ENCODE data around the gene ZSCAN22. TPM values are rescaled to one million over a fixed set of nuclear protein-coding genes. Genes with fewer than 3 reads are reported as not detected.
A peak's percentile ranks its signal among the peaks of the same experiment; 100 is the strongest.
"Not testable (repeated sequence)": the region's sequence is repeated elsewhere in the genome, so short reads cannot be mapped to it uniquely, and the experiment has no call there.

ZSCAN22 gene
- polyA plus RNA-seq, 1 donor: 3.2 TPM

- DNase-seq: no peak
Observed at GRCh38 chr19:58318297-58318696, 8.5 kb upstream of the ZSCAN22 start.

DNA sequence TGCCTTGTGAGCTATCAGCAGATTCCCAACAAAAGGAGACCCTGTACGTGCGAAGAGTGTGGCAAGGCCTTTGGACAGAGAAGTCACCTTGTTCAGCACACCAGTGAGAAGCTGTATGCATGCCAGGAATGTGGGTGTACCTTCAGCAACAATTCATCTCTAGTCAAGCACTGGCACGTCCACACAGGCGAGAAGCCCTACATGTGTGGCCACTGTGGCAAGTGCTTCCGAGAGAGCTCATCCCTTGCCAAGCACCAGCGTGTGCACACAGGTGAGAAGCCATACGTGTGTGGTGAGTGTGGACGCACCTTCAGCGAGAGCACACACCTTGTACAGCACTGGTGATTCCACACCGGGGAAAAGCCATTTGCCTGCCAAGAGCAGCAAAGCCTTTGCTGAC, 7.6 kb upstream of the ZSCAN22 start:
- DNase-seq: no peak

DNA sequence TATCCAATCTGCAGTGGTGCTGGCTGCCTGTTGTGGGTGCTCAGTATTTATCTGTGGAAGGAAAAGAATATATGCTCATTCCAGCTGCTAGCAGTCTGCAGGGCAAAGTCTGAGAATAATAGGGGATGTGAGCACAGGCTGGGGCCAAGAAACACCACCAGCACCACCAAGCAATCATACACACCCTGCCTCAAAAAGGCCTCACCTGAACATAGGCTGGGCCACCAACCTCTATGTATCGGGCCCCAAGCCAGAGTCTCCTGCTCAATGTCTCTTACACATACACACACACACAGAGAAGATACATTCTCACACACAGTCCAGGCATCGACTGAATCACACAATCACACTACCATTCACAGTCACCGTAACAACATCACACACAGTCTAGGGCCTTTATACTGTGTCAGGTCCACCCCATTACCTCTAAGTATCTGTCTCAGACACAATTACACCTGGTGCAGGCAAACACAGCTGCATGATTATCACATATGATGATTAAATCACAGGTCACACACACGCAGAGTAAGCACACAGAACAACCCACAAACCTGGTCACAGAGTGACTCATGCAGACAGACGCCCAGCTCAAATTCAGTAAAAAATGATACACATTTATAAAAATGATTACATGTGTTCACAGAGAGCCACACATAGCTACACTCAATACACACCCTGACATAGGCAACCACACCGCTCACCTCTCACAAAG, 1.3 kb upstream of the ZSCAN22 start:
- DNase-seq: no peak

GRCh38 chr19:58326501-58326913, 287 bp upstream of the ZSCAN22 start:
- DNase-seq: no peak

- no peak for DNase-seq
Observed at GRCh38 chr19:58328999-58329398, 2.2 kb downstream of the ZSCAN22 start.

- DNase-seq: no peak
Observed at GRCh38 chr19:58330458-58330857, 3.7 kb downstream of the ZSCAN22 start.

DNA sequence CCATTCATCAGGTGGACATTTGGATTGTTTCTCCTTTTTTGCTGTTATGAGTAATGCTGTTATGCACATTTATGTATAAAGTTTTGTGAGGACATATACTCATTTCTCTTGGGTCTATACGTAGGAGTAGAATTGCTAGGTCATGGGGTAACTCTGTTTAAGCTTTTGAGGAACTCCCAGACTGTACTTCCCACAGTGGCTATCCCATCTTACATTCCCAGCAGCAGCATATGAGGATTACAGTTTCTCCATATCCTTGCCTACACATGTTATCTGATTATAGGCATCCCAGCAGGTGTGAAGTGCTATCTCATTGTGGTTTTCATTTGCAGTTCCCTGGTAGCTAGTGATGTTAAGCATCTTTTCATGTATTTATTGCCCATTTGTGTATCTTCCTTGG, 5.9 kb downstream of the ZSCAN22 start:
- DNase-seq: no peak

GRCh38 chr19:58334691-58335249, 8.0 kb downstream of the ZSCAN22 start:
- no peak for DNase-seq

DNA sequence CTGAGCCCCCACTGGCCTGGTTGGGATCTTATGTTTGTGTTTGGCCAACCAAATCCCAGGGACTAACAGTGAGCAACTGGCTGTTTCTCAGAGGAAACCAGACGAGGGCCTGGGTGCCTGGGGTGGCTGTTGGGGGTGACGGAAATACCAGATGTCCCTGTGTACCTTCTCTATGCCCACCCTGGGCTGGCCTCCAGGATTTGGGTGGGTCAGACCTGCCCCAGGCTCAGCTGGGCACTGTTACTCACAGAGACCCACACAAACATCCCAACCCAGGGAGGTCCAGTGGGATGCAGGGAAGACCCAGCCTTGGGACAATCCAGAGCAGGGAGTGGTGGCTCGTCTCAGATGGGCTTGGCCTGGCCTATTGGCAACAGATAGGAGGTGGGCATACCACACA, 8.8 kb downstream of the ZSCAN22 start:
- DNase-seq: no peak

GRCh38 chr19:58336216-58336615, 9.4 kb downstream of the ZSCAN22 start:
- DNase-seq: no peak

DNA sequence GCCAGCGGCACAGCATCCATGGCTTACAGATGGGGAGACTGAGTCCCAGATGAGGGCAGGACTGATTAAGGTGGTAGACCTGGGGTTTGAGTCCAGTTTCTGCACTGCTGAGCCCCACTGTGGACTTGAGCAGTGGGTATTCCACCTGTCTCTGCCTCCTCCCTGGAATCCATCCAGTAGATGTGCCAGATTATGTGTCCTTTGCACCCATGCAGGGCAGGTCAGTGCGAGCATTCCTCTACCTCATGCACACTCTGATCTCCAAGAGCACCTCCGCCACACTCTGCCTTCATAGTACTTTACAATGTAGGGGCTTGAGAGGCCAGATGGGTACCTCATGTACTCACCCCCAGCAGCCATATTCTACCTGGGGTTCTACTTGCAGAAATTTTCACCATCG, 10.0 kb downstream of the ZSCAN22 start:
- DNase-seq: no peak

DNA sequence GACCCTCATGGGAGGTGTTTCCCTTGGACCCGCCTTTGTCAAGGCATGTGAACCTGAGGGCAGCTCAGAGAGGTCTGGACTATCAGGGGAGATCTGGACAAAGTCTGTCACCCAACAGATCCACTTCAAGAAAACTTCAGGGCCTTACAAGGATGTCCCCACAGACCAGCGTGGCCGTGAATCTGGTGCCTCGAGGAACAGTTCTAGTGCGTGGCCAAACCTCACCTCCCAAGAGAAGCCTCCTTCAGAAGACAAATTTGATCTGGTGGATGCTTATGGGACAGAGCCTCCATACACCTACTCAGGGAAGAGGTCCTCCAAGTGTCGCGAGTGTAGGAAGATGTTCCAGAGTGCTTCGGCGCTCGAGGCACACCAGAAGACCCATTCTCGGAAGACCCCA, 11.5 kb downstream of the ZSCAN22 start:
- no peak for DNase-seq

DNA sequence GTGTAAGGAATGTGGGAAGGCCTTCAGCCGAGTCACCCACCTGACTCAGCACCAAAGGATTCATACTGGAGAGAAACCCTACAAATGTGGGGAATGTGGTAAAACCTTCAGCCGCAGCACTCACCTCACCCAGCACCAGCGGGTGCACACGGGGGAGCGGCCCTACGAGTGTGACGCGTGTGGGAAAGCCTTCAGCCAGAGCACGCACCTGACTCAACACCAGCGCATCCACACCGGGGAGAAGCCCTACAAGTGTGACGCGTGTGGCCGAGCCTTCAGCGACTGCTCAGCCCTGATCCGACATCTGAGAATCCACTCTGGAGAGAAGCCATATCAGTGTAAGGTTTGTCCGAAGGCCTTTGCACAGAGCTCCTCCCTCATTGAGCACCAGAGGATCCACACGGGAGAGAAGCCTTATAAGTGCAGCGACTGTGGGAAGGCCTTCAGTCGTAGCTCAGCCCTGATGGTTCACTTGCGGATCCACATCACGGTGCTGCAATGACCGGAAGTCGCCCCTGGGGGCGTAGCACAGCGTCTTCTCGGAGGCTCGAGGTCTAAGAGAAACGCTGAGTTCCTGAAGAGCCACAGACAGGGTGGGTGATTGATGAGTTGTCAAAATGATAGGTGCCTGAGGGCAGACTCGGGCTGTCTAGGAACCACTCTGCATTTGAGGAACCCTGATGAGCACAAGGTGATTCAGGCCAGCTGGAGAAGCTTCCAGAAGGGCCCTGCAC, 12.2 kb downstream of the ZSCAN22 start:
- no peak for DNase-seq

GRCh38 chr19:58345558-58345957, 18.8 kb downstream of the ZSCAN22 start:
- no peak for DNase-seq

GRCh38 chr19:58346961-58347929, 20.5 kb downstream of the ZSCAN22 start:
- peak; percentile 18 for DNase-seq

DNA sequence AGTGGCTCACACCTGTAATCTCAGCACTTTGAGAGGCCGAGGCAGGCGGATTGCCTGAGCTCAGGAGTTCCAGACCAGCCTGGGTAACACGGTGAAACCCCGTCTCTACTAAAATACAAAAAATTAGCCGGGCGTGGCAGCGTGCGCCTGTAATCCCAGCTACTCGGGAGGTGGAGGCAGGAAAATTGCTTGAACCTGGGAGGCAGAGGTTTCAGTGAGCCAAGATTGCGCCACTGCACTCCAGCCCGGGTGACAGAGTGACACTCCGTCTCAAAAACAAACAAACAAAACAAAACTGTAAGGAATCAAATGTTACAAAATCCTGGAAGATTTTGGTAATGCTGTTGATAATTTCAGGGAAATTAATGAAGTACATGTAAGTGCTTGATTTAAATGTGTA, 21.3 kb downstream of the ZSCAN22 start:
- not testable (repeated sequence) for DNase-seq

GRCh38 chr19:58349590-58349989, 22.8 kb downstream of the ZSCAN22 start:
- no peak for DNase-seq

DNA sequence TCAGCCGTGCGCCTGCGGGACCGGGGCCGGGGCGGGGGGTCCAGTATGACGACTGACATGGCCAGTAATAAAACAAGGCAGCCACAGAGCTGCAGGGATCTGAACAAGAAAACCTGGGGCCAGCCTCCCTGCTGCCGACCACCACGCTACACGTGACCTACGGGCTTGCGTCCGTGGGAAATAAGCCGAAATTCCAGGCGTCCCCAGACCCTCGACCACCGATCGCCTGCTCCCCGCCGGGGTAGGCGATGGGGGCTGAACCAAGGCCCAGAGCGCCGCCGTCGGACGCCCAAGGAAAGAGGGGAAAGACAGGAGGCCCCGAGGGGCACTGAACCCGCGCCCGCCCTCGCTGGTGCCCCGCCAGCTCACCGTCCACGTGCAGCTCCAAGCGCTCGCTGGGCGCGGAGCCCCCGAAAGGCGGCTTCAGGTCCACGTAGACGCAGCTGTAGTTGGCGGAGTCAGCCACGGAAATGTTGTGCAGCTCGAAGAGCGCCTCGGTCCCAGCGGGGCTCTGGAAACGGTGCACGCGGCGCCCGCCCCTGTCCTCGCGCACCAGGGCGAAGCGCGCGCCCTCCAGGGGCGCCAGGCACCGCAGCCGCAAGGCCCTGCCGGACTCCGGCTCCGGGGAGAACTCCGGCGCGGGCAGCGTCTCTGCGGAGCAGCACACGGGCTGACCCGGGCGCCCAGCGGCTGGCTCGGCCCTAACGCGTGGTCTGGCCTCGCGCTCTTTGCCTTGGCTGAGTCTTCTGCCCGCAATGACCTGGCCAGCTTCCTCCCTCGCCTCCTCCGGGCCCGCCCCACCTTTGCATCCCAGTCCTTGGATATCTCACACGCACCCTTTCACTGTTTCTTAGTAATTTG, 23.4 kb downstream of the ZSCAN22 start:
- DNase-seq: no peak

GRCh38 chr19:58350871-58351557, 24.2 kb downstream of the ZSCAN22 start:
- no peak for DNase-seq

- DNase-seq: no peak
Observed at GRCh38 chr19:58351558-58351878, 24.7 kb downstream of the ZSCAN22 start.
